ENCODE measurements around the gene CYGB. TPM values are rescaled to one million over a fixed set of nuclear protein-coding genes. Genes with fewer than 3 reads are reported as not detected.

CYGB gene
- total and polyA plus RNA-seq, 2 of the 13 experiments (the other 11 are each of a cell fraction or from before 2014, with no cell fraction given): 18.9 to 27.1 TPM

GRCh38 chr17:76567634-76568432, 30.3 kb upstream of the CYGB start (continued):
- TF ChIP-seq, protein P1, sequence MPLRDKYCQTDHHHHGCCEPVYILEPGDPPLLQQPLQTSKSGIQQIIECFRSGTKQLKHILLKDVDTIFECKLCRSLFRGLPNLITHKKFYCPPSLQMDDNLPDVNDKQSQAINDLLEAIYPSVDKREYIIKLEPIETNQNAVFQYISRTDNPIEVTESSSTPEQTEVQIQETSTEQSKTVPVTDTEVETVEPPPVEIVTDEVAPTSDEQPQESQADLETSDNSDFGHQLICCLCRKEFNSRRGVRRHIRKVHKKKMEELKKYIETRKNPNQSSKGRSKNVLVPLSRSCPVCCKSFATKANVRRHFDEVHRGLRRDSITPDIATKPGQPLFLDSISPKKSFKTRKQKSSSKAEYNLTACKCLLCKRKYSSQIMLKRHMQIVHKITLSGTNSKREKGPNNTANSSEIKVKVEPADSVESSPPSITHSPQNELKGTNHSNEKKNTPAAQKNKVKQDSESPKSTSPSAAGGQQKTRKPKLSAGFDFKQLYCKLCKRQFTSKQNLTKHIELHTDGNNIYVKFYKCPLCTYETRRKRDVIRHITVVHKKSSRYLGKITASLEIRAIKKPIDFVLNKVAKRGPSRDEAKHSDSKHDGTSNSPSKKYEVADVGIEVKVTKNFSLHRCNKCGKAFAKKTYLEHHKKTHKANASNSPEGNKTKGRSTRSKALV (CRISPR knock-in tag; IDR thresholded peaks at IDR 0.05): peak; percentile 14; the same call in 1 of the 2 replicates
- no peak for TF ChIP-seq ZNF136 (CRISPR knock-in tag; IDR thresholded peaks at IDR 0.05; ENCODE audit: low read depth)
- TF ChIP-seq THYN1 (CRISPR knock-in tag; IDR thresholded peaks at IDR 0.05; ENCODE audit: borderline replicate concordance, low read depth): no peak
- TF ChIP-seq, protein P2, sequence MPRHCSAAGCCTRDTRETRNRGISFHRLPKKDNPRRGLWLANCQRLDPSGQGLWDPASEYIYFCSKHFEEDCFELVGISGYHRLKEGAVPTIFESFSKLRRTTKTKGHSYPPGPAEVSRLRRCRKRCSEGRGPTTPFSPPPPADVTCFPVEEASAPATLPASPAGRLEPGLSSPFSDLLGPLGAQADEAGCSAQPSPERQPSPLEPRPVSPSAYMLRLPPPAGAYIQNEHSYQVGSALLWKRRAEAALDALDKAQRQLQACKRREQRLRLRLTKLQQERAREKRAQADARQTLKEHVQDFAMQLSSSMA (CRISPR knock-in tag; IDR thresholded peaks at IDR 0.05): peak; percentile 65; the same call in 1 of the 2 replicates

GRCh38 chr17:76566988-76567431, 29.5 kb upstream of the CYGB start:
- H3K36me3 ChIP-seq (replicated peaks in 1 of 2; ENCODE audit: control insufficient read depth in 1 of 2, insufficient read depth in 2 of 2, low read length in 2 of 2): peaks cover 5 to 28% of the 10 kb centered on the region in 2 experiments
- H4K20me1 ChIP-seq (ENCODE audit: insufficient read depth, low read length): peaks cover 31% of the 10 kb centered on the region
- peak overlapping the region; percentile 34; the same call in 1 of the 2 replicates for H3K4me2 ChIP-seq (ENCODE audit: low read depth, low read length)
- no peak overlapping the region for H2AFZ ChIP-seq (ENCODE audit: low read length)
- peak; percentile 2 for ATAC-seq
- no peak for DNase-seq (ENCODE audit: low spot score)
- ChIA-PET CTCF (ENCODE audit: low intra/inter-chr PET ratio, low total read pairs) (no interaction called here), POLR2A (interaction anchor here (0.6 to 6.8 kb wide), 18 partner anchors 9 to 1675 kb away, joined by 3 to 129 read pairs (median 4); no protein-coding TSS in a partner anchor)
- FAIRE-seq: no peak
- BruUV-seq (replicated peaks): no TSS peak
- H3K4me3 ChIP-seq (replicated peaks in 1 of 3; ENCODE audit: insufficient read depth in 1 of 3, low read depth in 2 of 3, low read length in 3 of 3): no peak overlapping the region
- H3K4me1 ChIP-seq (ENCODE audit: insufficient read depth, low read length): peaks cover 71% of the 10 kb centered on the region
- intact Hi-C loops (cut with micrococcal nuclease; ENCODE audit: unreplicated experiment) (no loop called here), in situ Hi-C loops (cut with HindIII; ENCODE audit: extremely low pct_ligation_motif_present, low pct_unique_long_range_greater_than_20kb) (loop anchor here (10.0 kb wide), 1 partner anchor 58 kb away; no protein-coding TSS in a partner anchor)
- H3K27me3 ChIP-seq (ENCODE audit: control insufficient read depth in 1 of 2, insufficient read depth in 2 of 2, low read length in 2 of 2): no peaks in the 10 kb centered on the region
- peak overlapping the region; percentile 45 for H3K27ac ChIP-seq (ENCODE audit: extremely low read length, insufficient read depth, low read length)
- peaks cover 7% of the 10 kb centered on the region for H3K79me2 ChIP-seq (ENCODE audit: insufficient read depth, low read length)
- WGBS (ENCODE audit: low lambda C conversion rate): 47% methylated on average over 5 of the region's 5 CpGs
- H3K9me3 ChIP-seq (ENCODE audit: low read length): no peaks in the 10 kb centered on the region
- peak overlapping the region; percentile 0; the same call in 1 of the 2 replicates for H3K9ac ChIP-seq (ENCODE audit: insufficient read depth, low read depth, low read length)
- TF ChIP-seq ZNF572 (CRISPR knock-in tag; IDR thresholded peaks at IDR 0.05) (0 out of 2 replicates have a peak, but pooled peaks have one; percentile 66), ZEB1 (IDR thresholded peaks at IDR 0.05; ENCODE audit: insufficient replicate concordance, low read depth) (peak; percentile 57), SIN3A (IDR thresholded peaks at IDR 0.05; ENCODE audit: borderline replicate concordance, low read depth, low read length) (no peak), KDM2A (CRISPR knock-in tag; IDR thresholded peaks at IDR 0.05; ENCODE audit: borderline replicate concordance, low read depth) (no peak), ZNF839 (CRISPR knock-in tag; IDR thresholded peaks at IDR 0.05; ENCODE audit: borderline replicate concordance) (no peak), EED (CRISPR knock-in tag; IDR thresholded peaks at IDR 0.05) (0 out of 2 replicates have a peak, but pooled peaks have one; percentile 27), NFKB2 (CRISPR knock-in tag; IDR thresholded peaks at IDR 0.05; ENCODE audit: borderline replicate concordance) (peak; percentile 34; the same call in 1 of the 2 replicates), PAF1 (CRISPR knock-in tag; IDR thresholded peaks at IDR 0.05) (0 out of 2 replicates have a peak, but pooled peaks have one; percentile 25), RBFOX2 (IDR thresholded peaks at IDR 0.05; ENCODE audit: low read depth, low read length) (0 out of 2 replicates have a peak, but pooled peaks have one; percentile 9), KAT2B (IDR thresholded peaks at IDR 0.05; ENCODE audit: borderline replicate concordance, low read depth, low read length) (no peak), ZBTB42 (CRISPR knock-in tag; IDR thresholded peaks at IDR 0.05) (no peak), RBM22 (optimal IDR thresholded peaks at IDR 0.05; ENCODE audit: low read length) (peak; percentile 98), POLR2A (IDR thresholded peaks at IDR 0.05; ENCODE audit: insufficient read depth in 1 of 2, low read depth in 2 of 2, low read length in 2 of 2) (peak in 1 of 2 experiments; percentile 37; a peak in 1 of 4 replicates), SOX5 (CRISPR knock-in tag; IDR thresholded peaks at IDR 0.05; ENCODE audit: borderline replicate concordance) (no peak), ZNF614 (CRISPR knock-in tag; IDR thresholded peaks at IDR 0.05; ENCODE audit: borderline replicate concordance) (0 out of 2 replicates have a peak, but pooled peaks have one; percentile 14), ZNF44 (CRISPR knock-in tag; IDR thresholded peaks at IDR 0.05) (peak; percentile 45; the same call in 1 of the 2 replicates), AGO2 (optimal IDR thresholded peaks at IDR 0.05; ENCODE audit: low read depth, low read length) (peak; percentile 73)
